AG09319 (cell line): ENCODE results near the gene CYP2R1.
"Not testable (repeated sequence)": the region's sequence is repeated elsewhere in the genome, so short reads cannot be mapped to it uniquely, and the experiment has no call there.

Source experiments
- DNase-seq: peaks from one replicate; pipeline ENCODE4 v3.0.0-alpha.2; 2010; ENCODE audit warnings: low read depth; ENCODE audit errors: extremely low read depth
- TF ChIP-seq, protein P1 (sequence below): IDR thresholded peaks from 2 replicates; pipeline ENCODE4 v1.5.1; 2011; ENCODE audit warnings: low read depth, mild to moderate bottlenecking, inconsistent platforms, low read length, moderate library complexity

Gene CYP2R1

DNA sequence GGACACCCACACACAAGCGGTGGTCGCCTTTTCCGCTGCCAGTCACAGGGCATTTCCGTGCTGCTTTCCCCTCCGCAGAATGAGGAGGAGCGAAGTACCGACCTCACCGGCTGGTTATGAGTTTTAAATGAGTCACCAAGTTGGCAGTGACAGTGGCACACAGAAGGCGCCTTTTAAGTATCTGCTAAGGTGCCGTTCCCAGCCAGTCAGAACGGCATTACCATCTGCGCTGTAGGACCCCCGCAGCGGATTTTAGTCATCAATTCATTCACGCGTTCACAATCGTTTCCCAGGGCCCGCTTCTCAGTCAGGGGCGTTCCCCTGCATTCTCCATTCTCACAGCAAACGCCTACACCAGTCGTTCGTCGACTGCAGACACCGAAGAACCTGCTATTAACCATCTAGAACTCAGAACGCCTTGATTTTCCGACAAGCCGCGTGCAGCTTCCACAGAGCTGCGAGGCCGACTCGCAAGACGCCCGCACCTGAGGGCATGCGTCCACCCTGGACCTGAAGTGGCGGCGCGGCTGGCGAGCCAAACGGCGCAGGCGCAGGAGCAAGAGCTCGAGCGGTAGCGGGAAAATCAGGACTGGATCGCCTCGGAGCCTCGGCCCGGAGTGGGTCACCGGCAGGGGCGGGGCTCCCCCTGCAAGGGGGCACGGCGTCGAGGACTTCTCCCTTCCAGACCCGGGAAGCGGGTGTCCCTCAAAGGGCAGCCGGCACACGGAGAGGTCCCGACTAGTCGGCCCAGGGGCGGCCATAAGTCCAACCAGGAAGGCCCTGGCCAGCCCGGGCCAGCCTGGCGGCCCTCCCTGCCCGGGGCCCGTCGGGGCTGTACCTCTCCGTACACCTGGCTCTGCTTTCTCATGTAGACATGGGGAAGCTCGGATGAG is 642 bp downstream of the CYP2R1 start:
- DNase-seq = peak; percentile 65

DNA sequence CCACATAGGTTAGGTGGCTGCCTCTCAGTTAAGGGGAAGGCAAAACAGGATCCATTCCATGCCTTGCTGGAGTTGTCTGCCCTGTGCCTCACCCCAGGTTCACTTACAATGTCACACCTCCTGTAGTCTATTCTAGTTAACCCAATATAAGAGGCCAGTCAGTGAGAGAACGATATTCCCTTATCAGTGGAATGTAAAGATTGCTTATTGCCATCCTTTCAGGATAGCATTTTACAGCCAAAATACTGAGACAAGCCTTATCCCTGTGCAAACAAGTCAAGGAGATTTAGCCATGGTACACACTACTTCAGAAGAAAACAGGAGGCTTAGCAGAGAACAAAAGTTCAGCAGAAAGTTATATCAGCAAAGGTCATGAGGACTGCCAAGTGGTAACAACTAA is 5.5 kb downstream of the CYP2R1 start:
- no peak for DNase-seq
- TF ChIP-seq, protein P1, sequence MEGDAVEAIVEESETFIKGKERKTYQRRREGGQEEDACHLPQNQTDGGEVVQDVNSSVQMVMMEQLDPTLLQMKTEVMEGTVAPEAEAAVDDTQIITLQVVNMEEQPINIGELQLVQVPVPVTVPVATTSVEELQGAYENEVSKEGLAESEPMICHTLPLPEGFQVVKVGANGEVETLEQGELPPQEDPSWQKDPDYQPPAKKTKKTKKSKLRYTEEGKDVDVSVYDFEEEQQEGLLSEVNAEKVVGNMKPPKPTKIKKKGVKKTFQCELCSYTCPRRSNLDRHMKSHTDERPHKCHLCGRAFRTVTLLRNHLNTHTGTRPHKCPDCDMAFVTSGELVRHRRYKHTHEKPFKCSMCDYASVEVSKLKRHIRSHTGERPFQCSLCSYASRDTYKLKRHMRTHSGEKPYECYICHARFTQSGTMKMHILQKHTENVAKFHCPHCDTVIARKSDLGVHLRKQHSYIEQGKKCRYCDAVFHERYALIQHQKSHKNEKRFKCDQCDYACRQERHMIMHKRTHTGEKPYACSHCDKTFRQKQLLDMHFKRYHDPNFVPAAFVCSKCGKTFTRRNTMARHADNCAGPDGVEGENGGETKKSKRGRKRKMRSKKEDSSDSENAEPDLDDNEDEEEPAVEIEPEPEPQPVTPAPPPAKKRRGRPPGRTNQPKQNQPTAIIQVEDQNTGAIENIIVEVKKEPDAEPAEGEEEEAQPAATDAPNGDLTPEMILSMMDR = no peak

More for the DNA sequence above, 642 bp downstream of the CYP2R1 start:
- TF ChIP-seq, protein P1 = no peak

DNA sequence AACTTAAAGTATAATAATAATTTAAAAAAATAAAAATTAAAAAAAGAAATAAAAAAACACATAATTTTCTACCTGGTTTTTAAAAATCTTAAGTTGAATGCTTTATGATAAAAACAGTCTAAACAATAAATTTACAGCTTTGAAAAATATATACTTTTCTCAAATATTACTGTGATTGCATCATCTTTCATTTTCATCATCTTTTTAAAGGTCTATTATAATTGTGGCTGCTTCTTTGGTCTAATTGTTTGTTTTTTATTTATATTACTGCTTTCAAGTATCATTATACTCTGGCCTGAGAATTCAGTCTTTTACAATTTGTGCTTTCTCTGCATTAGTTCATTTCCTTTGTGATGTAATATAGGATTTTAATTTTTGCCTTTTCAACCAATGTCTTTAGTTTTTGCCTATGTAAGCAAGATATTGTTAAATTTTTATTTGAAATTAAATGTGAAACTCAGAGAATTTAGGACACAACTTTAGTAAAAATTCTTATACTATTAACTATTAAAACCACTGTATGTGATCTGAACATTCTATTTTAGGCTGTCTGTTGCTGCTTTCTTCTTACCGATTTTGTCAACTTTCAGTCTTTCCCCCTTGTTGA is 7.3 kb downstream of the CYP2R1 start:
- DNase-seq = no peak
- TF ChIP-seq, protein P1 = no peak

DNA sequence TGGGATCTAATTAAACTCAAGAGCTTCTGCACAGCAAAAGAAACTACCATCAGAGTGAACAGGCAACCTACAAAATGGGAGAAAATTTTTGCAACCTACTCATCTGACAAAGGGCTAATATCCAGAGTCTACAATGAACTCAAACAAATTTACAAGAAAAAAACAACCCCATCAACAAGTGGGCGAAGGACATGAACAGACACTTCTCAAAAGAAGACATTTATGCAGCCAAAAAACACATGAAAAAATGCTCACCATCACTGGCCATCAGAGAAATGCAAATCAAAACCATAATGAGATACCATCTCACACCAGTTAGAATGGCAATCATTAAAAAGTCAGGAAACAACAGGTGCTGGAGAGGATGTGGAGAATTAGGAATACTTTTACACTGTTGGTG is 8.3 kb downstream of the CYP2R1 start:
- not testable (repeated sequence) for DNase-seq

DNA sequence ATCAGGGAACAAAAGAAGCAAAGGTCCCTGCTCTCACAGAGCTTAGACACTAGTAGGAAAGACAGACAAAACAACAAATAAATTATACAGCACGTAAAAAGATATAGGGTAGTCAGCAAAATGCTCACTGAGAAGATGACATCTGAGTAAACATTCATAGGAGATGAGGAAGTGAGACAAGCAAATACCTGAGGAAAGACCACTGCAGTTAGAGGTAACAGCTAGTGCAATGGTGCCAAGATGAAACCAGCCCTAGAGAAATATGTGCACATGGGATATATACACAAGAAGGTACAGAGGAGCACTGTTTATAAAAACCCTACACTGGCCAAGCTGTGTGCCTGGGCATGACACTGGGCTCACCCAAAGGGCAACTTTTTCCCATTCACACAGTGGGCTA is 9.8 kb downstream of the CYP2R1 start:
- TF ChIP-seq, protein P1 = no peak
- DNase-seq = no peak

DNA sequence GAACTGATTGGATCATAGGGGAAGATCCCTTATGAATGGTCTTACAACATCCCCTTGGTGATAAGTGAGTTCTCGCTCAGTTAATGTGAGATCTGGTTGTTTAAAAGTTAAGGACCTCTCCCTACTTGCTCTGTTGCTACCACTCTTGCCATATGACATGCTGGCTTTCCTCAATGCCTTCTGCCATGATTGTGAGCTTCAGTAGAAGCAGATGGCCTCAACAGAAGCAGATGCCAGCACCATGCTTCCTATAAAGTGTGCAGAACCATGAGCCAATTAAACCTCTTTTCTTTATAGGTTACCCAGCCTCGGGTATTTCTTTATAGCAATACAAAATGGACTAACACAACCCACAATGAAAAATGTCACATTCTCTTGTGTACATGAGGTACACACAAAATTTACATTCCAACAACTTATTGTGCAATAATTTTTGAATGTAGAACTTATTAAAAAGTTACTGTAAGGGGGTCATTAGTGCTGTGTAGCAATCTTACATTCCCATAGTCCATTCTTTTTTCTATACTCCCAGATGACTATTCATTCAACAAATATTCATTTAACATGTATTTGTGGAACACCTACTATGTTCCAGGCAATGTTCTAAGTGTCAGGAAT is 10.3 kb downstream of the CYP2R1 start:
- DNase-seq = no peak
- TF ChIP-seq, protein P1 = no peak

DNA sequence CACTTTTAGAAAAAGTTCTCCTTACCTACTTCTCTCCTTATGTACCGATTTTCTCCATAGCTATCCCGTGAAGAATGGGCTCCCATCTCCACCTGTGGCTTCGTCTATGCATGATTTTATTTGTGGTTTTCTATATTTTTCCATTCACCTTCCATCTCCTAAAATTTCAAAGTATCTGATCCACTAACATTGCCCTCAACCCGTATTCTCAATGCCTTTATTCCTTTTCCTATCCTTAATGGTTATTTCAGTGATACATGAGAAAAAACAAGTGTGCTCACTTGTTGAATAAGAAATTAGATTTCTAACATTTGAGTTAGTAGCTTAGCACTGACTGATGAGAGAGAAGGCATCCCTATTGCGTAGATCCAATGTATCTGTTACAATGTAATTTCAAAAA is 16.9 kb downstream of the CYP2R1 start:
- DNase-seq = no peak
- TF ChIP-seq, protein P1 = no peak
